Measurements from ENCODE around the gene ALDH1L2. TPM values are rescaled to one million over a fixed set of nuclear protein-coding genes. Genes with fewer than 3 reads are reported as not detected.

The ALDH1L2 gene
- total RNA-seq, 1 donor from 2014 or later: 4.0 TPM

- DNase-seq (ENCODE audit: low read depth, low spot score): no peak
- Mint-ChIP-seq H3K27ac (ENCODE audit: unreplicated experiment) (no peak overlapping the region), H3K36me3 (ENCODE audit: low read depth) (peaks cover 32% of the 10 kb centered on the region), H3K4me1 (no peaks in the 10 kb centered on the region), H3K4me3 (no peak overlapping the region), H3K27me3 (ENCODE audit: low read depth) (no peaks in the 10 kb centered on the region), H3K9me3 (no peaks in the 10 kb centered on the region)
- no peak for TF ChIP-seq CTCF (conservative IDR thresholded peaks at IDR 0.05)
Observed at GRCh38 chr12:104997541-104997940, 86.7 kb downstream of the ALDH1L2 start.

GRCh38 chr12:104994336-104994735, 89.9 kb downstream of the ALDH1L2 start:
- Mint-ChIP-seq H3K4me3 (no peak overlapping the region), H3K4me1 (peaks cover 5% of the 10 kb centered on the region), H3K27ac (ENCODE audit: unreplicated experiment) (no peak overlapping the region), H3K27me3 (ENCODE audit: low read depth) (no peaks in the 10 kb centered on the region), H3K9me3 (no peaks in the 10 kb centered on the region), H3K36me3 (ENCODE audit: low read depth) (peaks cover 19% of the 10 kb centered on the region)
- TF ChIP-seq CTCF (conservative IDR thresholded peaks at IDR 0.05): no peak
- DNase-seq (ENCODE audit: low read depth, low spot score): no peak

- no peak for TF ChIP-seq CTCF (conservative IDR thresholded peaks at IDR 0.05)
- Mint-ChIP-seq H3K36me3 (ENCODE audit: low read depth) (peaks cover 16% of the 10 kb centered on the region), H3K27ac (ENCODE audit: unreplicated experiment) (no peak overlapping the region), H3K4me1 (peaks cover 21% of the 10 kb centered on the region), H3K27me3 (ENCODE audit: low read depth) (no peaks in the 10 kb centered on the region), H3K9me3 (no peaks in the 10 kb centered on the region), H3K4me3 (no peak overlapping the region)
- no peak for DNase-seq (ENCODE audit: low read depth, low spot score)
Observed at GRCh38 chr12:104991565-104992128, 92.6 kb downstream of the ALDH1L2 start.

GRCh38 chr12:104990950-104991349, 93.3 kb downstream of the ALDH1L2 start:
- Mint-ChIP-seq H3K4me1 (peaks cover 25% of the 10 kb centered on the region), H3K9me3 (no peaks in the 10 kb centered on the region), H3K36me3 (ENCODE audit: low read depth) (peaks cover 16% of the 10 kb centered on the region), H3K27ac (ENCODE audit: unreplicated experiment) (no peak overlapping the region), H3K4me3 (no peak overlapping the region), H3K27me3 (ENCODE audit: low read depth) (no peaks in the 10 kb centered on the region)
- no peak for DNase-seq (ENCODE audit: low read depth, low spot score)
- no peak for TF ChIP-seq CTCF (conservative IDR thresholded peaks at IDR 0.05)

GRCh38 chr12:104986022-104986941, 98.0 kb downstream of the ALDH1L2 start, which contains the start of gene NOPCHAP1:
Gene NOPCHAP1, plus strand, starts transcription at chr12:104986316. Its CDS starts 37 bp downstream, at chr12:104986353.
- H3K4me1 Mint-ChIP-seq: peaks cover 33% of the 10 kb centered on the region
- DNase-seq (ENCODE audit: low read depth, low spot score): peak; percentile 96
- peak within 1 kb of the TSS; percentile 94 for H3K4me3 Mint-ChIP-seq
- TF ChIP-seq CTCF (conservative IDR thresholded peaks at IDR 0.05): no peak
- peaks cover 10% of the 10 kb centered on the region for H3K36me3 Mint-ChIP-seq (ENCODE audit: low read depth)
- no peaks in the 10 kb centered on the region for H3K27me3 Mint-ChIP-seq (ENCODE audit: low read depth)
- H3K27ac Mint-ChIP-seq (ENCODE audit: unreplicated experiment): peak within 1 kb of the TSS; percentile 94
- H3K9me3 Mint-ChIP-seq: no peaks in the 10 kb centered on the region
